IMR-90 (cell line): ENCODE data around the gene RBP5. TPM values are rescaled to one million over a fixed set of nuclear protein-coding genes. Genes with fewer than 3 reads are reported as not detected.

Experiments used
- ATAC-seq: fragments of 200-7000 bp; cut with Tn5 transposase; 2 replicates; pipeline ENCODE4 v1.9.1; 2020; ENCODE audit warnings: low read depth, mild to moderate bottlenecking, moderate library complexity
- BruUV-seq: library from RNA; stranded (reverse); fragments of 400-500 nt; replicated peaks from 2 replicates; lab custom pipeline; 2021; lab: Mats Ljungman, UMichigan
- CTCF ChIA-PET: fragments of 300-600 bp; formaldehyde crosslinking; extraction: SDS; loops from one replicate; lab custom pipeline; 2021; ENCODE audit warnings: antibody characterized with exemption; lab: Yijun Ruan, JAX
- POLR2A ChIA-PET: fragments of 300-600 bp; sonication (Branson Sonifier 250); formaldehyde crosslinking; loops from one replicate; lab custom pipeline; 2022; ENCODE audit warnings: antibody characterized with exemption; ENCODE audit not compliant: unreplicated experiment; lab: Charles Lee
- DNase-seq: peaks from one replicate; pipeline ENCODE4 v3.0.0; 2013
- H2AFZ ChIP-seq: replicated peaks from 2 replicates; pipeline ENCODE3; 2013; ENCODE audit warnings: low read length, mild to moderate bottlenecking; ENCODE audit not compliant: poor library complexity
- H2AK5ac ChIP-seq: 2 replicates; pipeline ENCODE4 v1.6.1; 2013; ENCODE audit warnings: low read depth, low read length, inconsistent platforms
- H2AK9ac ChIP-seq: replicated peaks from 2 replicates; pipeline ENCODE3; 2013; ENCODE audit warnings: mild to moderate bottlenecking, low read depth, low read length, moderate library complexity; ENCODE audit not compliant: poor library complexity
- H2BK120ac ChIP-seq: 2 replicates; pipeline ENCODE4 v1.6.1; 2013; ENCODE audit warnings: low read depth, low read length, inconsistent platforms
- H2BK15ac ChIP-seq: 3 replicates; pipeline ENCODE4 v1.6.1; 2013; ENCODE audit warnings: low read depth, low read length, inconsistent platforms
- H2BK20ac ChIP-seq: 2 replicates; pipeline ENCODE4 v1.6.1; 2013; ENCODE audit warnings: low read depth, mild to moderate bottlenecking, inconsistent platforms, low read length, moderate library complexity
- H2BK5ac ChIP-seq: 2 replicates; pipeline ENCODE4 v1.6.1; 2013; ENCODE audit warnings: mild to moderate bottlenecking, low read depth, low read length, inconsistent platforms; ENCODE audit not compliant: poor library complexity, severe bottlenecking
- H3K14ac ChIP-seq: replicated peaks from 2 replicates; pipeline ENCODE4 v1.6.1; 2013; ENCODE audit warnings: low read depth, low read length, inconsistent platforms
- H3K18ac ChIP-seq: 2 replicates; pipeline ENCODE4 v1.6.1; 2013; ENCODE audit warnings: low read depth, low read length, control low read depth
- H3K23ac ChIP-seq: 2 replicates; pipeline ENCODE4 v1.6.1; 2013; ENCODE audit warnings: low read depth, low read length, inconsistent platforms
- H3K27ac ChIP-seq: 2 replicates; pipeline ENCODE4 v1.5.1; 2013; ENCODE audit warnings: mild to moderate bottlenecking, control low read depth, low read length; ENCODE audit not compliant: insufficient read depth
- H3K27me3 ChIP-seq: 2 replicates; pipeline ENCODE4 v1.6.1; 2013; ENCODE audit warnings: low read length; ENCODE audit not compliant: control insufficient read depth, insufficient read depth
- H3K36me3 ChIP-seq: 2 replicates; pipeline ENCODE4 v1.6.1; 2013; ENCODE audit warnings: low read length, mixed read lengths; ENCODE audit not compliant: control insufficient read depth, insufficient read depth
- H3K4ac ChIP-seq: 2 replicates; pipeline ENCODE4 v1.6.1; 2013; ENCODE audit warnings: low read depth, low read length, inconsistent platforms
- H3K4me1 ChIP-seq: 2 replicates; pipeline ENCODE4 v1.6.1; 2013; ENCODE audit warnings: low read length, mixed read lengths; ENCODE audit not compliant: control insufficient read depth, insufficient read depth
- H3K4me2 ChIP-seq: 2 replicates; pipeline ENCODE4 v1.6.1; 2013; ENCODE audit warnings: low read depth, mild to moderate bottlenecking, control low read depth, low read length, moderate library complexity
- H3K4me3 ChIP-seq: 2 replicates; pipeline ENCODE4 v1.5.1; 2013; ENCODE audit warnings: low read depth, mild to moderate bottlenecking, control low read depth, low read length, moderate library complexity; ENCODE audit not compliant: insufficient read depth
- H3K56ac ChIP-seq: 2 replicates; pipeline ENCODE4 v1.6.1; 2013; ENCODE audit warnings: low read length, inconsistent platforms; ENCODE audit not compliant: insufficient read depth; ENCODE audit errors: extremely low read depth
- H3K79me1 ChIP-seq, 2 experiments: 2 replicates each; pipeline ENCODE4 v1.6.1; 2013; ENCODE audit warnings: low read length in 2 of 2, inconsistent platforms in 1 of 2, low read depth in 1 of 2
- H3K9ac ChIP-seq: 2 replicates; pipeline ENCODE4 v1.6.1; 2013; ENCODE audit warnings: low read depth, low read length, control low read depth
- H3K9me1 ChIP-seq: 2 replicates; pipeline ENCODE4 v1.6.1; 2013; ENCODE audit warnings: low read length, inconsistent platforms; ENCODE audit not compliant: insufficient read depth
- H3K9me3 ChIP-seq: 2 replicates; pipeline ENCODE4 v1.6.1; 2013; ENCODE audit warnings: low read length; ENCODE audit not compliant: control insufficient read depth, insufficient read depth
- H4K20me1 ChIP-seq: 2 replicates; pipeline ENCODE4 v1.6.1; 2013; ENCODE audit warnings: low read length, inconsistent platforms; ENCODE audit not compliant: insufficient read depth
- H4K5ac ChIP-seq: 2 replicates; pipeline ENCODE4 v1.6.1; 2013; ENCODE audit warnings: mild to moderate bottlenecking, low read depth, low read length, control low read depth
- H4K8ac ChIP-seq, 2 experiments: 2 replicates each; pipeline ENCODE4 v1.6.1; 2013; ENCODE audit warnings: low read depth in 2 of 2, low read length in 2 of 2, control low read depth in 1 of 2, inconsistent platforms in 1 of 2
- H4K91ac ChIP-seq: 2 replicates; pipeline ENCODE4 v1.6.1; 2013; ENCODE audit warnings: low read depth, low read length, inconsistent platforms; ENCODE audit not compliant: insufficient read depth
- CHD1 ChIP-seq: IDR thresholded peaks from 2 replicates; pipeline ENCODE4 v1.6.1; 2012; ENCODE audit warnings: low read depth, low read length, improper control_type of control experiment
- MAZ ChIP-seq: IDR thresholded peaks from 2 replicates; pipeline ENCODE4 v1.6.1; 2012; ENCODE audit warnings: low read depth, mild to moderate bottlenecking, low read length, improper control_type of control experiment, moderate library complexity, borderline replicate concordance
- NFE2L2 ChIP-seq: fragments of 150-350 bp; IDR thresholded peaks from 2 replicates; pipeline ENCODE4 v1.6.1; 2016; ENCODE audit warnings: low read depth, mild to moderate bottlenecking, low read length
- WGBS, 2 experiments: methylation state at CpG; one replicate each; pipeline versions ENCODE4 v1.1.5 to v1.1.7; 2013; ENCODE audit warnings: missing lambda C conversion rate in 2 of 2; ENCODE audit not compliant: insufficient read length in 1 of 2; ENCODE audit errors: extremely low coverage in 2 of 2; 5-methylcytosine and 5-hydroxymethylcytosine counted together
- dilution Hi-C: fragments of 300-500 bp; cut with HindIII; formaldehyde crosslinking; loops from one replicate; pipeline ENCODE4 v1.14.3; 2018; ENCODE audit warnings: low sequenced_read_pairs; ENCODE audit not compliant: unreplicated experiment
- in situ Hi-C: fragments of 300-500 bp; cut with MboI; formaldehyde crosslinking; loops from 3 replicates; pipeline ENCODE4 v1.14.3; 2019; ENCODE audit warnings: low sequenced_read_pairs, inconsistent platforms, mixed read lengths
- intact Hi-C: fragments of 100-400 bp; cut with micrococcal nuclease; formaldehyde crosslinking; loops from 2 replicates; pipeline ENCODE4 v1.10.0; 2022
- polyA plus RNA-seq, 3 experiments: library from polyadenylated mRNA; depleted of rRNA; stranded (reverse); fragments of >200 nt; gene quantifications; 2 replicates each; pipeline ENCODE4 v1.2.3, GENCODE V29; 2012; ENCODE audit warnings: low replicate concordance in 1 of 3
- total RNA-seq: library from RNA; depleted of rRNA; stranded (reverse); fragments of >200 nt; gene quantifications from 2 replicates; pipeline ENCODE4 v1.2.3, GENCODE V29; 2012
- TF ChIP-seq, protein P1 (sequence below): fragments of 150-350 bp; IDR thresholded peaks from 2 replicates; pipeline ENCODE4 v1.6.1; 2016; ENCODE audit warnings: low read depth, mild to moderate bottlenecking, low read length, moderate library complexity, borderline replicate concordance

RBP5 gene
- total and polyA plus RNA-seq, 2 of the 4 experiments (the other 2 are of a cell fraction): 0.15 TPM; not detected in 1

DNA sequence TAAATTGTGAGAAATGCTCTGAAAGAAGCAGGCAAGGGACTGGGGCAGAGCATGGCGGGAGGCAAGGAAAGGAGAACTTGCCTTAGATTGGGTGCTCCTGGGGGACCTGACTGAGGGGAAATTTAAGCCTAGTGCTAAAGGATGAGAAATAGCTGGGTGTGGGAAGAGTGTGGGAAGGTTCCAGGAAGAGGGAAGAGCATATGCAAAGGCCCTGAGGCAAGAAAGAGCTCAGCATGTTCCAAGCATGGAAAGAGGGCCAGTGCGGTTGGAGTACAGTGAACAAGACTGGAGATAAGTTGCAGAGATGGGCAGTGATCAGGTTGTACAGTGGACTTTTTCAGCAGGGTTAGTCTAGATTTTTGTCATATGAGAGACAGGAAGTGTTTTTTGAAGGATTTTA, 10.5 kb upstream of the RBP5 start:
- no peak overlapping the region for H4K91ac ChIP-seq
- no peak overlapping the region for H3K14ac ChIP-seq
- H3K4me3 ChIP-seq: no peak overlapping the region
- ChIA-PET CTCF (no interaction called here), POLR2A (no interaction called here)
- no peak overlapping the region for H3K4me2 ChIP-seq
- DNase-seq: no peak
- BruUV-seq: no TSS peak
- no peak overlapping the region for H3K18ac ChIP-seq
- intact Hi-C loops: no loop called here
- ATAC-seq: no peak
- no peak overlapping the region for H3K23ac ChIP-seq
- WGBS, 2 experiments: 100% methylated on average over 1 of the region's 2 CpGs; no CpG with 5 or more reads in 1 of the 2 experiments
- H2BK5ac ChIP-seq: no peak overlapping the region
- no peak overlapping the region for H2BK20ac ChIP-seq
- no peak overlapping the region for H4K8ac ChIP-seq
- no peak overlapping the region for H4K5ac ChIP-seq
- H3K27ac ChIP-seq: no peak overlapping the region
- H2AFZ ChIP-seq: no peak overlapping the region
- no peak overlapping the region for H2BK15ac ChIP-seq
- no peak overlapping the region for H3K4ac ChIP-seq
- no peak overlapping the region for H2AK5ac ChIP-seq
- TF ChIP-seq CHD1 (no peak), NFE2L2 (no peak), MAZ (no peak)
- TF ChIP-seq, protein P1, sequence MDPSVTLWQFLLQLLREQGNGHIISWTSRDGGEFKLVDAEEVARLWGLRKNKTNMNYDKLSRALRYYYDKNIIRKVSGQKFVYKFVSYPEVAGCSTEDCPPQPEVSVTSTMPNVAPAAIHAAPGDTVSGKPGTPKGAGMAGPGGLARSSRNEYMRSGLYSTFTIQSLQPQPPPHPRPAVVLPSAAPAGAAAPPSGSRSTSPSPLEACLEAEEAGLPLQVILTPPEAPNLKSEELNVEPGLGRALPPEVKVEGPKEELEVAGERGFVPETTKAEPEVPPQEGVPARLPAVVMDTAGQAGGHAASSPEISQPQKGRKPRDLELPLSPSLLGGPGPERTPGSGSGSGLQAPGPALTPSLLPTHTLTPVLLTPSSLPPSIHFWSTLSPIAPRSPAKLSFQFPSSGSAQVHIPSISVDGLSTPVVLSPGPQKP: no peak
- H3K9me3 ChIP-seq: no peaks in the 10 kb centered on the region
- no peaks in the 10 kb centered on the region for H3K79me1 ChIP-seq
- H2BK120ac ChIP-seq: no peak overlapping the region
- H3K9ac ChIP-seq: no peak overlapping the region
- in situ Hi-C loops: no loop called here
- H2AK9ac ChIP-seq: no peak overlapping the region
- H4K20me1 ChIP-seq: no peaks in the 10 kb centered on the region
- dilution Hi-C loops: no loop called here
- H3K9me1 ChIP-seq: peaks cover 6% of the 10 kb centered on the region; the same call in 1 of the 2 replicates
- no peak overlapping the region for H3K56ac ChIP-seq
- no peaks in the 10 kb centered on the region for H3K27me3 ChIP-seq
- no peaks in the 10 kb centered on the region for H3K4me1 ChIP-seq
- peaks cover 58% of the 10 kb centered on the region for H3K36me3 ChIP-seq
